H1 (cell line): ENCODE measurements around the gene ADAMTSL2. TPM values are rescaled to one million over a fixed set of nuclear protein-coding genes. Genes with fewer than 3 reads are reported as not detected.

Experiments
- CTCF ChIA-PET: fragments of 300-600 bp; sonication (Branson Sonifier 250); formaldehyde crosslinking; loops from one replicate; lab custom pipeline; 2021; ENCODE audit not compliant: partially characterized antibody; lab: Charles Lee
- POLR2A ChIA-PET: fragments of 300-600 bp; sonication (Branson Sonifier 250); formaldehyde crosslinking; loops from one replicate; lab custom pipeline; 2021; ENCODE audit warnings: inconsistent platforms; ENCODE audit not compliant: partially characterized antibody; lab: Charles Lee
- DNase-seq, 2 experiments: peaks; one replicate each; pipeline versions ENCODE4 v3.0.0 to v3.0.0-alpha.2; 2010 to 2022; ENCODE audit warnings: low spot score in 2 of 2, low read depth in 1 of 2, mixed read lengths in 1 of 2
- FAIRE-seq: peaks from 2 replicates; lab custom pipeline; 2011; peaks lifted over from hg19 to GRCh38; lab: Jason Lieb, UNC
- H2AFZ ChIP-seq: 2 replicates; pipeline ENCODE4 v1.8.1; 2012; ENCODE audit warnings: low read length, inconsistent platforms
- H2AK5ac ChIP-seq: 2 replicates; pipeline ENCODE4 v1.6.1; 2013; ENCODE audit warnings: low read depth, low read length
- H2BK120ac ChIP-seq: replicated peaks from 2 replicates; pipeline ENCODE3; 2013; ENCODE audit warnings: low read depth, low read length, inconsistent platforms
- H2BK12ac ChIP-seq: 2 replicates; pipeline ENCODE4 v1.6.1; 2013; ENCODE audit warnings: low read depth, low read length
- H2BK15ac ChIP-seq: 2 replicates; pipeline ENCODE4 v1.6.1; 2013; ENCODE audit warnings: low read length
- H2BK20ac ChIP-seq: 2 replicates; pipeline ENCODE4 v1.6.1; 2013; ENCODE audit warnings: low read length
- H2BK5ac ChIP-seq: 2 replicates; pipeline ENCODE4 v1.6.1; 2013; ENCODE audit warnings: low read depth, low read length
- H3K14ac ChIP-seq: 2 replicates; pipeline ENCODE4 v1.6.1; 2013; ENCODE audit warnings: inconsistent platforms; ENCODE audit not compliant: insufficient read length
- H3K18ac ChIP-seq: 2 replicates; pipeline ENCODE4 v1.6.1; 2013; ENCODE audit warnings: low read length; ENCODE audit errors: extremely low read depth
- H3K23ac ChIP-seq: 2 replicates; pipeline ENCODE4 v1.6.1; 2013; ENCODE audit warnings: inconsistent platforms; ENCODE audit not compliant: insufficient read length
- H3K23me2 ChIP-seq: 2 replicates; pipeline ENCODE4 v1.6.1; 2013; ENCODE audit warnings: low read depth, low read length
- H3K27ac ChIP-seq: 2 replicates; pipeline ENCODE4 v1.6.1; 2011; ENCODE audit warnings: low read depth, low read length, inconsistent platforms
- H3K27me3 ChIP-seq, 4 experiments: replicated peaks in 1 of 4; 1 replicate in 1 of 4; 2 replicates in 3 of 4; pipeline versions ENCODE4 v1.6.1 to v1.8.1; 2011 to 2013; ENCODE audit warnings: low read length in 3 of 4, mild to moderate bottlenecking in 3 of 4, inconsistent platforms in 2 of 4, mixed read lengths in 2 of 4, moderate library complexity in 1 of 4; ENCODE audit not compliant: control insufficient read depth in 3 of 4, insufficient read depth in 3 of 4; ENCODE audit errors: extremely low read depth in 1 of 4
- H3K36me3 ChIP-seq, 4 experiments: 2 replicates each; pipeline versions ENCODE4 v1.6.1 to v1.8.1; 2011 to 2013; ENCODE audit warnings: mild to moderate bottlenecking in 4 of 4, low read length in 3 of 4, moderate library complexity in 2 of 4, control low read depth in 1 of 4, inconsistent platforms in 1 of 4; ENCODE audit not compliant: insufficient read depth in 4 of 4, control insufficient read depth in 2 of 4
- H3K4ac ChIP-seq: replicated peaks from 2 replicates; pipeline ENCODE3; 2013; ENCODE audit warnings: low read length, low read depth, mixed read lengths, inconsistent platforms; ENCODE audit not compliant: insufficient read length
- H3K4me1 ChIP-seq, 4 experiments: replicated peaks in 1 of 4; 1 replicate in 1 of 4; 2 replicates in 3 of 4; pipeline versions ENCODE4 v1.6.1 to v1.8.1; 2011 to 2013; ENCODE audit warnings: low read length in 3 of 4, inconsistent platforms in 2 of 4, mixed read lengths in 1 of 4; ENCODE audit not compliant: insufficient read depth in 4 of 4, control insufficient read depth in 3 of 4
- H3K4me2 ChIP-seq, 2 experiments: 2 replicates each; pipeline versions ENCODE4 v1.6.1 to v1.8.1; 2011 to 2013; ENCODE audit warnings: low read depth in 2 of 2, low read length in 2 of 2, control low read depth in 1 of 2, inconsistent platforms in 1 of 2, mild to moderate bottlenecking in 1 of 2; ENCODE audit not compliant: insufficient read depth in 1 of 2
- H3K4me3 ChIP-seq, 4 experiments: fragments of 200-600, 300-600 bp in 1 of 4; sonication (generic), shearing (Covaris generic), sonication (Bioruptor Twin) in 1 of 4; 2 replicates each; pipeline versions ENCODE4 v1.5.1 to v1.8.1; 2011 to 2016; ENCODE audit warnings: low read length in 4 of 4, low read depth in 3 of 4, control low read depth in 2 of 4, inconsistent platforms in 2 of 4, mild to moderate bottlenecking in 2 of 4, mixed read lengths in 1 of 4, moderate library complexity in 1 of 4; ENCODE audit not compliant: insufficient read depth in 2 of 4; ENCODE audit errors: extremely low read depth in 1 of 4
- H3K56ac ChIP-seq: replicated peaks from 2 replicates; pipeline ENCODE3; 2013; ENCODE audit warnings: low read depth, mild to moderate bottlenecking, mixed read lengths, low read length, inconsistent platforms; ENCODE audit not compliant: insufficient read length
- H3K79me1 ChIP-seq: 2 replicates; pipeline ENCODE4 v1.6.1; 2013; ENCODE audit warnings: low read depth, low read length, control low read depth
- H3K79me2 ChIP-seq, 2 experiments: 2 replicates each; pipeline versions ENCODE4 v1.6.1 to v1.8.1; 2012 to 2013; ENCODE audit warnings: low read length in 2 of 2, mild to moderate bottlenecking in 2 of 2, inconsistent platforms in 1 of 2; ENCODE audit not compliant: insufficient read depth in 2 of 2, control insufficient read depth in 1 of 2
- H3K9ac ChIP-seq, 4 experiments: replicated peaks in 1 of 4; 1 replicate in 1 of 4; 2 replicates in 3 of 4; pipeline versions ENCODE4 v1.6.1 to v1.8.1; 2011 to 2013; ENCODE audit warnings: low read depth in 3 of 4, low read length in 3 of 4, control low read depth in 2 of 4, mild to moderate bottlenecking in 2 of 4, moderate library complexity in 2 of 4, inconsistent platforms in 1 of 4; ENCODE audit errors: extremely low read depth in 1 of 4
- H3K9me3 ChIP-seq, 2 experiments: 2 replicates each; pipeline versions ENCODE4 v1.6.1 to v1.8.1; 2012 to 2013; ENCODE audit warnings: mild to moderate bottlenecking in 2 of 2, moderate library complexity in 2 of 2, control low read depth in 1 of 2, inconsistent platforms in 1 of 2, low read depth in 1 of 2, low read length in 1 of 2, mixed read lengths in 1 of 2; ENCODE audit not compliant: insufficient read depth in 2 of 2
- H4K20me1 ChIP-seq, 2 experiments: replicated peaks in 1 of 2; 2 replicates each; pipeline versions ENCODE3 to v1.8.1; 2011 to 2013; ENCODE audit warnings: inconsistent platforms in 2 of 2, low read length in 2 of 2, mild to moderate bottlenecking in 1 of 2; ENCODE audit not compliant: insufficient read depth in 2 of 2, control insufficient read depth in 1 of 2
- H4K5ac ChIP-seq: 2 replicates; pipeline ENCODE4 v1.6.1; 2013; ENCODE audit warnings: low read length, low read depth, mixed read lengths, inconsistent platforms; ENCODE audit not compliant: insufficient read length
- H4K8ac ChIP-seq: 2 replicates; pipeline ENCODE4 v1.8.0; 2013; ENCODE audit warnings: mild to moderate bottlenecking, moderate library complexity, low read length, inconsistent platforms; ENCODE audit not compliant: insufficient read depth; ENCODE audit errors: extremely low read depth
- H4K91ac ChIP-seq: replicated peaks from 2 replicates; pipeline ENCODE3; 2013; ENCODE audit warnings: low read length, mixed read lengths, inconsistent platforms; ENCODE audit not compliant: insufficient read length
- ASH2L ChIP-seq: fragments of 200-600, 300-600 bp; sonication (generic); IDR thresholded peaks from one replicate; pipeline ENCODE4 v1.7.1; 2017; ENCODE audit warnings: low read length
- ATF3 ChIP-seq: IDR thresholded peaks from 2 replicates; pipeline ENCODE4 v1.6.1; 2011; ENCODE audit warnings: low read depth, mild to moderate bottlenecking, low read length; ENCODE audit not compliant: insufficient read depth
- CEBPB ChIP-seq: IDR thresholded peaks from 2 replicates; pipeline ENCODE4 v1.6.1; 2012; ENCODE audit warnings: low read depth, low read length
- EP300 ChIP-seq, 2 experiments: IDR thresholded peaks; 1 replicate in 1 of 2; 2 replicates in 1 of 2; pipeline ENCODE4 v1.6.1; 2011 to 2012; ENCODE audit warnings: low read depth in 2 of 2, low read length in 2 of 2, mild to moderate bottlenecking in 2 of 2, borderline replicate concordance in 1 of 2, inconsistent platforms in 1 of 2, moderate library complexity in 1 of 2
- HDAC6 ChIP-seq: IDR thresholded peaks from one replicate; pipeline ENCODE4 v1.7.1; 2012; ENCODE audit warnings: low read depth, mild to moderate bottlenecking, inconsistent platforms, low read length, moderate library complexity
- NRF1 ChIP-seq: IDR thresholded peaks from 2 replicates; pipeline ENCODE4 v1.6.1; 2011; ENCODE audit warnings: mild to moderate bottlenecking, low read depth, low read length, improper control_type of control experiment
- POU5F1 ChIP-seq: IDR thresholded peaks from 2 replicates; pipeline ENCODE4 v1.6.1; 2011; ENCODE audit warnings: low read depth, mild to moderate bottlenecking, low read length, moderate library complexity
- RNF2 ChIP-seq: fragments of 200-900, 300-1000 bp; sonication (generic); IDR thresholded peaks from 2 replicates; pipeline ENCODE4 v1.7.1; 2016; ENCODE audit warnings: borderline replicate concordance, low read depth, mild to moderate bottlenecking, antibody characterized with exemption, low read length; ENCODE audit not compliant: poor library complexity, severe bottlenecking; ENCODE audit errors: missing control alignments
- SIN3A ChIP-seq, 2 experiments: IDR thresholded peaks in 1 of 2; conservative IDR thresholded peaks in 1 of 2; 2 replicates each; pipeline ENCODE4 v1.6.1; 2011 to 2012; ENCODE audit warnings: low read length in 2 of 2, improper control_type of control experiment in 1 of 2, low read depth in 1 of 2, mild to moderate bottlenecking in 1 of 2
- SP2 ChIP-seq: IDR thresholded peaks from 2 replicates; pipeline ENCODE4 v1.6.1; 2012; ENCODE audit warnings: mild to moderate bottlenecking, low read length, inconsistent platforms
- SUZ12 ChIP-seq: fragments of 200-600 bp; sonication (generic); IDR thresholded peaks from 2 replicates; pipeline ENCODE4 v1.6.1; 2012; ENCODE audit warnings: mild to moderate bottlenecking, inconsistent platforms, low read length, moderate library complexity, mixed read lengths
- WGBS, 2 experiments: shearing (Covaris generic) in 1 of 2; methylation state at CpG; one replicate each; pipeline versions ENCODE4 v1.1.6 to v1.1.7; 2013 to 2015; ENCODE audit warnings: low lambda C conversion rate in 2 of 2, mixed read lengths in 2 of 2, inconsistent platforms in 1 of 2, low coverage in 1 of 2, missing lambda C conversion rate in 1 of 2; ENCODE audit not compliant: insufficient replicate concordance in 2 of 2, insufficient coverage in 1 of 2, insufficient read length in 1 of 2; ENCODE audit errors: extremely low coverage in 1 of 2, missing lambda C conversion rate in 1 of 2; 5-methylcytosine and 5-hydroxymethylcytosine counted together
- polyA plus RNA-seq, 7 experiments: library from polyadenylated mRNA; depleted of rRNA in 3 of 7; stranded (reverse) in 5 of 7; unstranded in 2 of 7; fragments of >200 nt in 5 of 7; fragments of 200-250 nt in 2 of 7; gene quantifications; 1 replicate in 5 of 7; 2 replicates in 1 of 7; 4 replicates in 1 of 7; pipeline versions ENCODE4 v1.2.1 to v1.2.3, GENCODE V29; 2011 to 2013; ENCODE audit warnings: missing spikeins in 2 of 7, mixed read lengths in 2 of 7
- total RNA-seq: library from RNA; stranded (reverse); fragmentation: NEBNext Ultra II Directional; extraction: Animal tissue kit (Norgen Biotek cat#: 25700); gene quantifications from 2 replicates; pipeline ENCODE4 v1.2.1, GENCODE V29; 2021

ADAMTSL2 gene
- total and polyA plus RNA-seq, 2 of the 8 experiments (the other 6 are each of a cell fraction or from before 2014, with no cell fraction given), result 0.74 to 0.76 TPM

- Histone ChIP-seq H2BK12ac (no peak overlapping the region), H3K4me3 (no peak overlapping the region), H2AK5ac (no peak overlapping the region; the same call in 1 of the 2 replicates), H4K5ac (no peak overlapping the region), H3K27ac (no peak overlapping the region), H2BK120ac (no peak overlapping the region), H3K14ac (no peak overlapping the region), H3K4me1 (peaks cover 0 to 11% (median 5%) of the 10 kb centered on the region in 4 experiments; a peak in 4 of 7 replicates), H3K56ac (no peak overlapping the region), H2AFZ (no peak overlapping the region), H3K4ac (no peak overlapping the region), H3K36me3 (no peaks in the 10 kb centered on the region), H3K79me2 (no peaks in the 10 kb centered on the region), H3K9me3 (no peaks in the 10 kb centered on the region), H3K23ac (no peak overlapping the region), H3K79me1 (no peaks in the 10 kb centered on the region), H3K18ac (no peak overlapping the region), H3K23me2 (no peaks in the 10 kb centered on the region), H4K8ac (no peak overlapping the region), H2BK20ac (no peak overlapping the region; the same call in 1 of the 2 replicates), H3K9ac (no peak overlapping the region), H2BK5ac (no peak overlapping the region), H2BK15ac (no peak overlapping the region), H4K91ac (no peak overlapping the region), H3K27me3 (no peaks in the 10 kb centered on the region; a peak in 1 of 7 replicates), H4K20me1 (no peaks in the 10 kb centered on the region), H3K4me2 (no peak overlapping the region)
- ChIA-PET POLR2A (interaction anchor here (0.6 to 2.0 kb wide), 3 partner anchors 10 to 21 kb away, joined by 3 to 9 read pairs (median 3); no protein-coding TSS in a partner anchor), CTCF (interaction anchor here (1.4 to 1.9 kb wide), 2 partner anchors 32 to 36 kb away, joined by 3 to 5 read pairs; no protein-coding TSS in a partner anchor)
- 84% methylated on average over 9 of the region's 11 CpGs; no CpG with 5 or more reads in 1 of the 2 experiments for WGBS, 2 experiments
- FAIRE-seq (no peak), DNase-seq (no peak)
- no peak for TF ChIP-seq ASH2L
- no peak for TF ChIP-seq POU5F1
- TF ChIP-seq SIN3A (conservative IDR thresholded peaks at IDR 0.05 in 1 of 2, IDR thresholded peaks at IDR 0.05 in 1 of 2; ENCODE audit: low read depth in 1 of 2, low read length in 2 of 2), result no peak
- TF ChIP-seq CEBPB, result no peak
- TF ChIP-seq EP300 (IDR thresholded peaks at IDR 0.05; ENCODE audit: borderline replicate concordance in 1 of 2, low read depth in 2 of 2, low read length in 2 of 2), result no peak
- no peak for TF ChIP-seq NRF1
- no peak for TF ChIP-seq SUZ12
- TF ChIP-seq HDAC6, result no peak
- no peak for TF ChIP-seq RNF2
- TF ChIP-seq ATF3, result no peak
- TF ChIP-seq SP2, result no peak
These were observed 30.1 kb downstream of the ADAMTSL2 start for GRCh38 chr9:133564451-133565116.
